HL-60/S4 treated with phorbol 12-myristate 13-acetate at 8.2 ng/mL for 4 days and 3 days (cell line): Measurements from ENCODE around the gene USH1C.

Experiments
- in situ Hi-C: fragments of 300-500 bp; cut with MboI; formaldehyde crosslinking; loops from 2 replicates; pipeline ENCODE4 v1.15.0; 2022; ENCODE audit warnings: low sequenced_read_pairs

Gene USH1C

GRCh38 chr11:17544181-17544622 is at the start of gene USH1C:
Gene USH1C, minus strand, starts transcription at chr11:17544416. Its CDS starts 109 bp downstream, at chr11:17544307.
- in situ Hi-C loops, result no loop called here

GRCh38 chr11:17593466-17594245 is 49.4 kb upstream of the USH1C start:
- in situ Hi-C loops, result no loop called here

- in situ Hi-C loops, result no loop called here
These were observed 47.1 kb upstream of the USH1C start for GRCh38 chr11:17591293-17591692.

GRCh38 chr11:17590463-17590862 is 46.2 kb upstream of the USH1C start:
- in situ Hi-C loops, result no loop called here

GRCh38 chr11:17588721-17589120 is 44.5 kb upstream of the USH1C start:
- in situ Hi-C loops, result no loop called here

GRCh38 chr11:17588166-17588565 is 44.0 kb upstream of the USH1C start:
- in situ Hi-C loops, result no loop called here

- in situ Hi-C loops, result no loop called here
These were observed 41.9 kb upstream of the USH1C start for GRCh38 chr11:17585911-17586695.

- in situ Hi-C loops, result no loop called here
These were observed 37.5 kb upstream of the USH1C start for GRCh38 chr11:17581732-17582053.

GRCh38 chr11:17581036-17581731 is 37.0 kb upstream of the USH1C start:
- in situ Hi-C loops, result no loop called here

GRCh38 chr11:17580271-17580670 is 36.1 kb upstream of the USH1C start:
- in situ Hi-C loops, result no loop called here

GRCh38 chr11:17579451-17579850 is 35.2 kb upstream of the USH1C start:
- in situ Hi-C loops, result no loop called here

- in situ Hi-C loops, result no loop called here
These were observed 34.7 kb upstream of the USH1C start for GRCh38 chr11:17578958-17579357.

GRCh38 chr11:17578296-17578695 is 34.1 kb upstream of the USH1C start:
- in situ Hi-C loops, result no loop called here

- in situ Hi-C loops, result no loop called here
These were observed 31.5 kb upstream of the USH1C start for GRCh38 chr11:17575431-17576425.

GRCh38 chr11:17574141-17575091 is 30.2 kb upstream of the USH1C start:
- in situ Hi-C loops, result no loop called here

- in situ Hi-C loops, result no loop called here
These were observed 29.3 kb upstream of the USH1C start for GRCh38 chr11:17573526-17573925.

GRCh38 chr11:17572791-17573460 is 28.7 kb upstream of the USH1C start:
- in situ Hi-C loops, result no loop called here

- in situ Hi-C loops, result no loop called here
These were observed 28.1 kb upstream of the USH1C start for GRCh38 chr11:17572359-17572690.
